GM18505 (cell line): Measurements from ENCODE around the gene MACROD2.

Source experiments
- ATAC-seq: cut with Tn5 transposase; IDR thresholded peaks from one replicate; pipeline ENCODE4 v1.9.1; 2021; ENCODE audit not compliant: unreplicated experiment
- POLR2A ChIP-seq: IDR thresholded peaks from 4 replicates; pipeline ENCODE4 v1.6.1; 2011; ENCODE audit warnings: borderline replicate concordance; ENCODE audit not compliant: insufficient read depth, insufficient read length; ENCODE audit errors: extremely low read depth

MACROD2 gene

GRCh38 chr20:15613530-15613929 is 1618.2 kb downstream of the MACROD2 start:
- no peak for TF ChIP-seq POLR2A
- ATAC-seq = no peak

GRCh38 chr20:15616626-15617025 is 1621.3 kb downstream of the MACROD2 start:
- ATAC-seq = no peak
- no peak for TF ChIP-seq POLR2A

GRCh38 chr20:15618110-15618509 is 1622.8 kb downstream of the MACROD2 start:
- TF ChIP-seq POLR2A = no peak
- ATAC-seq = no peak

DNA sequence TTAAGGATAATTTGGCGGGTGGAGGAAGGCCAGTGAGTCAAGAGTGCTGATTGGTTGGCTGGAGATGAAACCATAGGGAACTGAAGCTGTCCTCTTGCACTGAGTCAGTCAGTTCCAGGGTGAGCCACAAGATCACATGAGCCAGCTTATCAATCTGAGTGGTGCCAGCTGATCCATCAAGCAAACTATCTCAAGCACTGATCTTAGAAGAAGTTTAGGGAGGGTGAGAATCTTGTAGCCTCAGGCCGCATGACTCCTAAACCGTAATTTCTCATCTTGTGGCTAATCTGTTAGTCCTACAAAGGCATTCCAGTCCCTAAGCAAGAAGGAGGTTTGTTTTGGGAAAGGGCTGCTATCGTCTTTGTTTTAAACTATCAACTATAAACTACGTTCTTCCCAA is 1623.6 kb downstream of the MACROD2 start:
- ATAC-seq = no peak
- TF ChIP-seq POLR2A = no peak

DNA sequence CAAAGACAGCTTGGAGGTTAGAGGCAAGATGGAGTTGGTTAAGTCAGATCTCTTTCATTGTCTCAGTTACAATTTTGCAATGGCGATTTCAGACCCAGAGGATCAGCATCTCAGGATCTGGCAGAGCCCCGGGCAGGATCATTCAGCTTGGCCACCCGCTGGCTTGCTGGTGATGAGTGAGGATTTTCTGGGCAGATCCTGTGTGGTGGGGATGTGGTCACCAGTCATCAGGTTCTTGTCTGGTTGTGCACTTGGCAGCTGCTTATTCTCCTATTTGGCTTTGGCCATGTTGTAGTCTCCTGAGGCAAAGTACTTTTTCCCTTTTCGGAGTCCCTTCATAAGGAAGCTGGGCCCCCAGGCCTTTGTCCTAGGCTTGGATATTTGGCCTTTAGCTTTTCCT is 1624.0 kb downstream of the MACROD2 start:
- no peak for ATAC-seq
- no peak for TF ChIP-seq POLR2A

GRCh38 chr20:15619816-15620215 is 1624.5 kb downstream of the MACROD2 start:
- no peak for TF ChIP-seq POLR2A

DNA sequence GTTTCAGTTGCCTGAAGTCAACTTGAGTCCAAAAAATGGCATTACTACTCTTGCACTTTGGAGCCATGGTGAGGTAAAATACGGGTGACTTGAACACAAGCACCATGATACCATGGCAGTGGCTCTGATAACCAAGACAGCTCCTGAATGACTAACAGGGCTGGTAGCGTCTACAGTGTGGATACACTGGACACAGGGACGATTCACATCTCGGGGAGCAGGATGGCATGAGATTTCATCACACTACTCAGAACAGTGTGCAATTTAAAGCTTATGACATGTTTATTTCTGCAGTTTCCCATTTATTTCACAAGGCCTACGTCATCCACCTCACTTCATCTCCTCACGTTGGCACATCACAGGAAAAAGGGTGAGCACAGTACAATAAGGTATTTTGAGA is 1627.1 kb downstream of the MACROD2 start:
- ATAC-seq = no peak
- TF ChIP-seq POLR2A = no peak

More at GRCh38 chr20:15619816-15620215, 1624.5 kb downstream of the MACROD2 start:
- no peak for ATAC-seq

DNA sequence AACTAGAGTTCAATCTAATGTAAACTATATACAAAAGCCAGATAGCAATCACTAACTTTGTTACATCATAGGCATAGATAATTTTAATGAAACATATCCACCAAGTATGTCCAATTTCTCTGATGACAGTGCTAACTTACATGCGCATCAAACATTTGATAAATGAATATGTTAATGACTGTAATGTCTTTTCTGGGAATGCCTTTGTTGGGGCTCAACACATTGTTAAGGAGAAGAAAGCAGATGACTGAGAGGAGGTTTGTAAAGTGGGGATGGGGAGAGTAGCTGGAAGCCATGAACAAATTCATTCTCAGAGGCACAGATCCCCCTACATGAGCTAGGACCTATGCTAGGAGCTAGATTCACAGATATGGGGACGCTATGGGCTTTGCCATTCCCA is 1627.9 kb downstream of the MACROD2 start:
- TF ChIP-seq POLR2A = no peak
- no peak for ATAC-seq

- no peak for TF ChIP-seq POLR2A
- no peak for ATAC-seq
Observed at GRCh38 chr20:15625981-15626380, 1630.7 kb downstream of the MACROD2 start.

- TF ChIP-seq POLR2A = no peak
- ATAC-seq = no peak
Observed at GRCh38 chr20:15627089-15627488, 1631.8 kb downstream of the MACROD2 start.

GRCh38 chr20:15627501-15627903 is 1632.2 kb downstream of the MACROD2 start:
- no peak for ATAC-seq
- no peak for TF ChIP-seq POLR2A

GRCh38 chr20:15628851-15629353 is 1633.6 kb downstream of the MACROD2 start:
- no peak for TF ChIP-seq POLR2A

GRCh38 chr20:15630360-15630759 is 1635.0 kb downstream of the MACROD2 start:
- TF ChIP-seq POLR2A = no peak
- no peak for ATAC-seq

More at GRCh38 chr20:15628851-15629353, 1633.6 kb downstream of the MACROD2 start:
- ATAC-seq = no peak

DNA sequence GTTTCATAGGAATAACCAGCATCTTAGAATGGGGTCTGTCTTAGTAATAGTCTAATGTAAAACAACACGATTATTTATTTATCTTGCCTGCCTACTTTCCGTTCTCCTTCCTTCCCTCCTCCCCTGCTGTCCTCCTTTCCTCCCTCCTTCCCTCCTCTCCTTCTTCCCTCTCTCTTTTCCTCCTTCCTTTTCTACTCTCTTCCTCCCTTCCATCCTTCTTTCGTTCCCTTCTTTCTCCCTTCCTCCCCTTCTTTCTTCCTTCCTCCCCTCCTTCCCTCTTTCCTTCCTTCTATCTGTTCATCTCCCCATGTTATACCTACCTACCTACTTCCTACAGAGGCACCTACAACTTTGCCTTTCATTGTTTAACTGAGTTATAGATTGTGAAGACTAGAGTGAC is 1637.4 kb downstream of the MACROD2 start:
- TF ChIP-seq POLR2A = no peak
- no peak for ATAC-seq

- no peak for TF ChIP-seq POLR2A
- ATAC-seq = no peak
Observed at GRCh38 chr20:15634102-15634501, 1638.8 kb downstream of the MACROD2 start.
